ENCODE measurements around the gene RCC2.
"Not testable (repeated sequence)": the region's sequence is repeated elsewhere in the genome, so short reads cannot be mapped to it uniquely, and the experiment has no call there.

Gene RCC2

GRCh38 chr1:17439250-17440073 lies at the start of gene RCC2:
Gene RCC2 (minus strand): TSS chr1:17439677. CDS start chr1:17438514, 1,163 bp downstream.
- no peak for DNase-seq

GRCh38 chr1:17486242-17486641 lies 46.8 kb upstream of the RCC2 start:
- DNase-seq: no peak

- no peak for DNase-seq
Observed at GRCh38 chr1:17485281-17485680, 45.8 kb upstream of the RCC2 start.

- not testable (repeated sequence) for DNase-seq
Observed at GRCh38 chr1:17481981-17482380, 42.5 kb upstream of the RCC2 start.

GRCh38 chr1:17480846-17481245 lies 41.4 kb upstream of the RCC2 start:
- DNase-seq: no peak

- DNase-seq: no peak
Observed at GRCh38 chr1:17475752-17476151, 36.3 kb upstream of the RCC2 start.

- not testable (repeated sequence) for DNase-seq
Observed at GRCh38 chr1:17474836-17475555, 35.5 kb upstream of the RCC2 start.

GRCh38 chr1:17472814-17473213 lies 33.3 kb upstream of the RCC2 start:
- no peak for DNase-seq

- DNase-seq: no peak
Observed at GRCh38 chr1:17471393-17471792, 31.9 kb upstream of the RCC2 start.

GRCh38 chr1:17470021-17470799 lies 30.7 kb upstream of the RCC2 start:
- DNase-seq: no peak

- DNase-seq: not testable (repeated sequence)
Observed at GRCh38 chr1:17468357-17469265, 29.1 kb upstream of the RCC2 start.

- no peak for DNase-seq
Observed at GRCh38 chr1:17466359-17466758, 26.9 kb upstream of the RCC2 start.

- peak; percentile 23 for DNase-seq
Observed at GRCh38 chr1:17465228-17465627, 25.8 kb upstream of the RCC2 start.

- no peak for DNase-seq
Observed at GRCh38 chr1:17463991-17464390, 24.5 kb upstream of the RCC2 start.

- no peak for DNase-seq
Observed at GRCh38 chr1:17462669-17463068, 23.2 kb upstream of the RCC2 start.

- no peak for DNase-seq
Observed at GRCh38 chr1:17460219-17460618, 20.7 kb upstream of the RCC2 start.

GRCh38 chr1:17458794-17459193 lies 19.3 kb upstream of the RCC2 start:
- DNase-seq: no peak

- no peak for DNase-seq
Observed at GRCh38 chr1:17452686-17453085, 13.2 kb upstream of the RCC2 start.

- DNase-seq: not testable (repeated sequence)
Observed at GRCh38 chr1:17452203-17452602, 12.7 kb upstream of the RCC2 start.

- no peak for DNase-seq
Observed at GRCh38 chr1:17451731-17452130, 12.3 kb upstream of the RCC2 start.

GRCh38 chr1:17447501-17447992 lies 8.1 kb upstream of the RCC2 start:
- no peak for DNase-seq

GRCh38 chr1:17442841-17443240 lies 3.4 kb upstream of the RCC2 start:
- DNase-seq: no peak

Measured in SIG-M5 (cell line).